HCT116 (cell line): ENCODE results near the gene DPYSL5. TPM values are rescaled to one million over a fixed set of nuclear protein-coding genes. Genes with fewer than 3 reads are reported as not detected.
"Not testable (repeated sequence)": the region's sequence is repeated elsewhere in the genome, so short reads cannot be mapped to it uniquely, and the experiment has no call there.

Experiments used
- ATAC-seq: fragments of 200-7000 bp; cut with Tn5 transposase; 2 replicates; pipeline ENCODE4 v1.9.1; 2020; ENCODE audit warnings: mild to moderate bottlenecking, moderate library complexity
- BruUV-seq: library from RNA; stranded (reverse); fragments of 400-500 nt; replicated peaks from 2 replicates; lab custom pipeline; 2021; lab: Mats Ljungman, UMichigan
- CTCF ChIA-PET: fragments of 300-600 bp; sonication (Branson Sonifier 250); formaldehyde crosslinking; loops from one replicate; lab custom pipeline; 2021; ENCODE audit warnings: antibody characterized with exemption; lab: Charles Lee
- POLR2A ChIA-PET: fragments of 300-600, 350-600 bp; sonication (Branson Sonifier 250); formaldehyde crosslinking; loops from one replicate; lab custom pipeline; 2021; ENCODE audit warnings: antibody characterized with exemption; lab: Charles Lee
- RAD21 ChIA-PET, 2 experiments: fragments of 300-600 bp; sonication (Branson Sonifier 250); formaldehyde crosslinking; loops; one replicate each; lab custom pipeline; 2023; ENCODE audit warnings: low total read pairs in 2 of 2; ENCODE audit not compliant: uncharacterized antibody in 2 of 2, unreplicated experiment in 2 of 2, low non-redundant PET in 1 of 2; lab: Charles Lee
- DNase-seq: peaks from one replicate; pipeline ENCODE4 v3.0.0-alpha.2; 2010; ENCODE audit warnings: low read depth, low spot score
- H2AFZ ChIP-seq: fragments of 200-600 bp; shearing (Covaris generic), sonication (generic); 2 replicates; pipeline ENCODE4 v1.6.1; 2017; ENCODE audit warnings: low read depth, mixed run types, mixed read lengths, antibody characterized with exemption, low read length; ENCODE audit not compliant: poor library complexity, severe bottlenecking
- H3K27ac ChIP-seq: 2 replicates; pipeline ENCODE4 v1.5.1; 2012; ENCODE audit warnings: low read depth, low read length
- H3K27me3 ChIP-seq: fragments of 200-600 bp; sonication (generic); 2 replicates; pipeline ENCODE4 v1.6.1; 2016; ENCODE audit warnings: mixed run types, low read length, mixed read lengths; ENCODE audit not compliant: insufficient read depth
- H3K36me3 ChIP-seq, 2 experiments: fragments of 200-500 bp in 1 of 2; fragments of 200-600 bp in 1 of 2; sonication (Bioruptor generic) in 1 of 2; sonication (generic) in 1 of 2; 2 replicates each; pipeline versions ENCODE4 v1.5.1 to v1.6.1; 2014 to 2016; ENCODE audit warnings: low read length in 2 of 2, inconsistent platforms in 1 of 2, mixed read lengths in 1 of 2, mixed run types in 1 of 2; ENCODE audit not compliant: insufficient read depth in 2 of 2, control insufficient read depth in 1 of 2
- H3K4me1 ChIP-seq, 2 experiments: fragments of 200-600 bp in 1 of 2; sonication (generic) in 1 of 2; 2 replicates each; pipeline versions ENCODE4 v1.5.1 to v1.6.1; 2012 to 2017; ENCODE audit warnings: low read length in 2 of 2, inconsistent platforms in 1 of 2, mild to moderate bottlenecking in 1 of 2, mixed read lengths in 1 of 2, mixed run types in 1 of 2, moderate library complexity in 1 of 2; ENCODE audit not compliant: insufficient read depth in 2 of 2, control insufficient read depth in 1 of 2
- H3K4me2 ChIP-seq: fragments of 200-600 bp; sonication (generic); 2 replicates; pipeline ENCODE4 v1.6.1; 2017; ENCODE audit warnings: mixed run types, low read length, mixed read lengths
- H3K4me3 ChIP-seq, 2 experiments: fragments of 200-600 bp in 1 of 2; sonication (generic) in 1 of 2; replicated peaks in 1 of 2; 2 replicates each; pipeline ENCODE4 v1.5.1; 2011 to 2016; ENCODE audit warnings: low read length in 2 of 2, control low read depth in 1 of 2, low read depth in 1 of 2, mild to moderate bottlenecking in 1 of 2, mixed read lengths in 1 of 2, mixed run types in 1 of 2
- H3K79me2 ChIP-seq: fragments of 200-600 bp; sonication (generic); 2 replicates; pipeline ENCODE4 v1.6.1; 2017; ENCODE audit warnings: mild to moderate bottlenecking, mixed run types, low read length, moderate library complexity, mixed read lengths; ENCODE audit not compliant: insufficient read depth
- H3K9ac ChIP-seq: fragments of 200-600 bp; sonication (generic); 2 replicates; pipeline ENCODE4 v1.6.1; 2016; ENCODE audit warnings: low read length, mixed read lengths
- H3K9me2 ChIP-seq: fragments of 200-600 bp; sonication (generic), shearing (Covaris generic); 2 replicates; pipeline ENCODE4 v1.6.1; 2017; ENCODE audit warnings: mixed run types, mild to moderate bottlenecking, moderate library complexity; ENCODE audit not compliant: insufficient read depth
- H3K9me3 ChIP-seq, 2 experiments: fragments of 200-500 bp in 1 of 2; fragments of 200-600 bp in 1 of 2; sonication (Bioruptor generic) in 1 of 2; sonication (generic) in 1 of 2; 2 replicates each; pipeline ENCODE4 v1.6.1; 2014 to 2017; ENCODE audit warnings: low read length in 2 of 2, mixed read lengths in 2 of 2, inconsistent platforms in 1 of 2, low read depth in 1 of 2, mild to moderate bottlenecking in 1 of 2, mixed run types in 1 of 2, moderate library complexity in 1 of 2; ENCODE audit not compliant: control insufficient read depth in 1 of 2, insufficient read depth in 1 of 2
- H4K20me1 ChIP-seq: fragments of 200-600 bp; sonication (generic), shearing (Covaris generic); 2 replicates; pipeline ENCODE4 v1.6.1; 2017; ENCODE audit warnings: mixed run types, mild to moderate bottlenecking, moderate library complexity; ENCODE audit not compliant: insufficient read depth
- EZH2phosphoT487 ChIP-seq: fragments of 200-600 bp; IDR thresholded peaks from 2 replicates; pipeline ENCODE4 v1.6.1; 2018; ENCODE audit warnings: antibody characterized with exemption, borderline replicate concordance
- FOSL1 ChIP-seq: IDR thresholded peaks from 2 replicates; pipeline ENCODE4 v1.6.1; 2012; ENCODE audit warnings: low read depth
- RAD21 ChIP-seq: IDR thresholded peaks from 2 replicates; pipeline ENCODE4 v1.6.1; 2012; ENCODE audit warnings: low read depth, mild to moderate bottlenecking
- YY1 ChIP-seq: IDR thresholded peaks from 2 replicates; pipeline ENCODE4 v1.6.1; 2011; ENCODE audit warnings: low read length, low read depth, moderate library complexity, mild to moderate bottlenecking; ENCODE audit not compliant: insufficient replicate concordance; ENCODE audit errors: extremely low read depth
- ZFX ChIP-seq: fragments of 450-650 bp; IDR thresholded peaks from 2 replicates; pipeline ENCODE4 v1.6.1; 2017
- intact Hi-C: fragments of 100-400 bp; cut with micrococcal nuclease; formaldehyde crosslinking; loops from 2 replicates; pipeline ENCODE4 v1.10.0; 2022
- total RNA-seq: library from RNA; stranded (reverse); gene quantifications from one replicate; pipeline ENCODE4 v1.2.1, GENCODE V29; 2021; ENCODE audit not compliant: unreplicated experiment

The DPYSL5 gene
- total RNA-seq, 1 experiment from 2014 or later: 8.4 TPM

DNA sequence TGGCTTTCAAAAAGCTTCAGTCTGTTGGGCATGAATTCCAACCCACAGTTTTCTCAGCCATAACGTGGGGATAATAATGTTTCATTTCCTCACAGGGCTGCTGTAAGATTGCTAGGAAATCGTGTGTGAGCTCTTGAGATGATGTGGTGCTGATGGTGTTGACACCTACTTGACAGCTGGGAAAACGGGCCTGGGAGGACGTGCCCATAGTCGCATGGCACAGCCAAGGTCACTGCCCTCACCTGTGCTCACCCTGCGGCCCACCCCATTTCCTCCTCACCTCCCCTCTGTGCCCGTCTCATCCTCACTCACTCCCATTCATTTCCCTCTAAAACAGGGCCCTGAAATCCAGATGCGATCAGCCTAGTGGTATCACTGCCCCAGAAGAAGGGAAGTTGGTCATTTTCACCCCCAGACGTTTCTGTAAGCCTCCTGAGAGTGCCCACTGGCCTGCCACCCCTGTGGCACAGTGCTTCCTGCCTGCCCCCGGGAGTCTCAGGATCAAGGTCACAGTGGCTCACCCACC, 33.0 kb downstream of the DPYSL5 start:
- CTCF ChIA-PET: no interaction called here
- Histone ChIP-seq H3K27me3 (no peaks in the 10 kb centered on the region), H4K20me1 (no peaks in the 10 kb centered on the region), H3K9me2 (no peaks in the 10 kb centered on the region), H3K27ac (no peak overlapping the region), H3K9me3 (no peaks in the 10 kb centered on the region), H2AFZ (no peak overlapping the region), H3K9ac (no peak overlapping the region), H3K79me2 (no peaks in the 10 kb centered on the region), H3K36me3 (no peaks in the 10 kb centered on the region), H3K4me3 (no peak overlapping the region), H3K4me2 (no peak overlapping the region), H3K4me1 (no peaks in the 10 kb centered on the region)
- POLR2A ChIA-PET: no interaction called here
- TF ChIP-seq YY1: no peak
- no peak for TF ChIP-seq RAD21
- no peak for TF ChIP-seq FOSL1
- no peak for TF ChIP-seq EZH2phosphoT487
- TF ChIP-seq ZFX: no peak
- RAD21 ChIA-PET: no interaction called here
- ATAC-seq (no peak), DNase-seq (no peak)
- BruUV-seq: no TSS peak
- intact Hi-C loops: no loop called here

GRCh38 chr2:26882220-26882619, 34.3 kb downstream of the DPYSL5 start:
- H3K4me2 ChIP-seq, CTCF ChIA-PET, H3K9ac ChIP-seq, H3K9me2 ChIP-seq, H3K27me3 ChIP-seq, H3K27ac ChIP-seq, DNase-seq, H3K79me2 ChIP-seq, RAD21 ChIA-PET, ATAC-seq, H3K36me3 ChIP-seq, BruUV-seq, H3K4me3 ChIP-seq, H2AFZ ChIP-seq, H4K20me1 ChIP-seq, intact Hi-C loops, H3K4me1 ChIP-seq, POLR2A ChIA-PET, H3K9me3 ChIP-seq: not testable (repeated sequence)
